ENCODE measurements around the gene TMEM178A. TPM values are rescaled to one million over a fixed set of nuclear protein-coding genes. Genes with fewer than 3 reads are reported as not detected.
"Not testable (repeated sequence)": the region's sequence is repeated elsewhere in the genome, so short reads cannot be mapped to it uniquely, and the experiment has no call there.

The TMEM178A gene
- total and polyA plus RNA-seq, 8 donors = 0.34 to 5.8 (median 0.80) TPM

DNA sequence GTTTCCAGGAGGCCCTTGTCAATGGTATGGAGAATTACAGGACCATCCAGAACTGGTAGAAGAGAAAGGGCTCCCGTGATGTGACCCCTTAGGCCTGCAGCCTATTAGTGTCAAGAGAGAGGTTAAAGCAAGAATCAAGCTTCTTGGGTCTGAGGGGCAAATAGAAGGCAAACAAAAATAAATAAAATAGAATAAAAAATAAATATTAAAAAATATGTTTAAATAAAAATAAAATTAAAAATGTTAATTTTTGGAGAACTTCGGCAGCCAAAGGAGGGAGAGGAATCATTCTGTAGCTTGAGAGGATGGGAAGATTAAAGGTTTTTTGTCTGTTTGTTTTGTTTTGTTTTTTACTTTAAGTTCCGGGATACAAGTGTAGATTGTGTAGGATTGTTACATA is 15.2 kb upstream of the TMEM178A start:
- DNase-seq (no peak), FAIRE-seq (no peak)

DNA sequence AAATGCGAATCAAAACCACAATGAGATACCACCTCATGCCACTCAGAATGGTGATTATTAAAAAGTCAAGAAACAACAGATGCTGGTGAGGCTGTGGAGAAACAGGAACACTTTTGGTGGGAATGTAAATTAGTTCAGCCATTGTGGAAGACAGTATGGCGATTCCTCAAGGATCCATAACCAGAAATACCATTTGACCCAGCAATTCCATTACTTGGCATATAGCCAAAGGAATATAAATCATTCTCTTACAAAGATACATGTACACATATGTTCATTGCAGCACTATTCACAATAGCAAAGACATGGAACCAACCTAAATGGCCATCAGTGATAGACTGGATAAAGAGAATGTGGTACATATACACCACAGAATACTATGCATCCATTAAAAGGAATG is 9.5 kb upstream of the TMEM178A start:
- H3K36me3 ChIP-seq; H3K4me3 ChIP-seq; H3K27me3 ChIP-seq; DNase-seq; H3K4me1 ChIP-seq; intact Hi-C loops (cut with DNase I); FAIRE-seq; ATAC-seq; H3K9me3 ChIP-seq; H3K27ac ChIP-seq: not testable (repeated sequence)
- WGBS, 2 donors = 91 to 96% methylated on average over 2 of the region's 2 CpGs

More for the DNA sequence above, 15.2 kb upstream of the TMEM178A start:
- Histone ChIP-seq H3K9me3 (no peaks in the 10 kb centered on the region), H3K4me3 (no peak overlapping the region), H3K27ac (no peak overlapping the region), H3K27me3 (no peaks in the 10 kb centered on the region), H3K4me1 (no peaks in the 10 kb centered on the region), H3K36me3 (no peaks in the 10 kb centered on the region)
- WGBS, 2 donors = 91 to 100% methylated on average over 3 of the region's 3 CpGs
- intact Hi-C loops (cut with DNase I) = no loop called here
- TF ChIP-seq, protein P1, sequence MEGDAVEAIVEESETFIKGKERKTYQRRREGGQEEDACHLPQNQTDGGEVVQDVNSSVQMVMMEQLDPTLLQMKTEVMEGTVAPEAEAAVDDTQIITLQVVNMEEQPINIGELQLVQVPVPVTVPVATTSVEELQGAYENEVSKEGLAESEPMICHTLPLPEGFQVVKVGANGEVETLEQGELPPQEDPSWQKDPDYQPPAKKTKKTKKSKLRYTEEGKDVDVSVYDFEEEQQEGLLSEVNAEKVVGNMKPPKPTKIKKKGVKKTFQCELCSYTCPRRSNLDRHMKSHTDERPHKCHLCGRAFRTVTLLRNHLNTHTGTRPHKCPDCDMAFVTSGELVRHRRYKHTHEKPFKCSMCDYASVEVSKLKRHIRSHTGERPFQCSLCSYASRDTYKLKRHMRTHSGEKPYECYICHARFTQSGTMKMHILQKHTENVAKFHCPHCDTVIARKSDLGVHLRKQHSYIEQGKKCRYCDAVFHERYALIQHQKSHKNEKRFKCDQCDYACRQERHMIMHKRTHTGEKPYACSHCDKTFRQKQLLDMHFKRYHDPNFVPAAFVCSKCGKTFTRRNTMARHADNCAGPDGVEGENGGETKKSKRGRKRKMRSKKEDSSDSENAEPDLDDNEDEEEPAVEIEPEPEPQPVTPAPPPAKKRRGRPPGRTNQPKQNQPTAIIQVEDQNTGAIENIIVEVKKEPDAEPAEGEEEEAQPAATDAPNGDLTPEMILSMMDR (IDR thresholded peaks at IDR 0.05) = no peak
- ATAC-seq = no peak

DNA sequence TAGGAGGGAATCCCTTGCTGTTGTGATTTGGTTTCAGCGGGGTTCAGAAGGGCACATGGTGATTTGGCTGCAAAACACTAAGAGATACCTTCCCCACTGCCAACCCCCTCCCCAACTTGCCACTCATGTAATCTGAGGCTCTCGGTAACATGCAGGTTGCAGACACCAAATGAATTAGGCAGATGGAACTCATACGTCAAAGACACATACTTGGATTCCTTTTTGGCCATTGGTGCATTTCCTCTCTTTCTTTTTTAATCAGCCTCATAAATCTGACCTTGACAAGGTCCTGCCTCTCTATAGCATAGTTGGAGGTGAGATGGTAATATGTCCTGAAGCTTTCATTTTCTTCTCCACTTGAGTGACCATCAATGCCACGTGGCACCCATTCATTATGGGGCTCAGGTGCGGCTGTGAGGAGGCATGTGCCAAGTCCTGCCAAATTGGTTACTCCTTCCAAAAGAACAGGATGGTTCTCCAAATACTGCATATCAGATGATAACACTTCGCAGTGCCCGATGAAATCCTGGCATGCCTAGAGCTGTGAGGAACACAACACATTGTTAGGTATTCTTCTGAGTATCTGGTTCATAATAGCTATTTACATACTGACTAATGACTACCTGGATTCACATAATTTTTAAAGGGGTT is 8.3 kb upstream of the TMEM178A start:
- no peak overlapping the region for H3K27ac ChIP-seq
- no peaks in the 10 kb centered on the region for H3K36me3 ChIP-seq
- FAIRE-seq (no peak), DNase-seq (no peak), ATAC-seq (no peak)
- no peaks in the 10 kb centered on the region for H3K27me3 ChIP-seq
- no peaks in the 10 kb centered on the region for H3K4me1 ChIP-seq
- intact Hi-C loops (cut with DNase I) = no loop called here
- H3K9me3 ChIP-seq = no peaks in the 10 kb centered on the region
- WGBS, 2 donors = 86 to 91% methylated on average over 7 of the region's 7 CpGs
- no peak overlapping the region for H3K4me3 ChIP-seq
- TF ChIP-seq, protein P1 (IDR thresholded peaks at IDR 0.05) = no peak

DNA sequence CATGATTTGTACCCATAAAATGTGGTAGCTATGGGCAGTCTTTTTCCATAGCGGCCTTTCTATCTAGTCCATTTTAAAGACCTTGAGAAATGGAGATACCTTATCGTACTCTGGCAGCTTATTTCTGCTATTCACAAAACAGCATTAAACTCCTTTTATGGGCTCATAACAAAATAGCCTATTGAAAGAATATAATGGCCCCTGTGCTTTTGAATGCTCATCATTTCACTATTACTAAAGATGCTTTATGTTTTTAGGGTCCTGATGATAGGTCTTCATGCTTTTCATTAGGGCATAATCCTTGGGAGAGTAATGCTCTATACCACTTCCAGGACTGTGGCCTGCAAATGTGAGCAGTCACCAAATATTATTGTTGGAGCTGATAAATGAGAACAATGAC is 7.3 kb upstream of the TMEM178A start:
- Histone ChIP-seq H3K4me1 (no peaks in the 10 kb centered on the region), H3K27me3 (no peaks in the 10 kb centered on the region), H3K4me3 (no peak overlapping the region), H3K9me3 (no peaks in the 10 kb centered on the region), H3K27ac (no peak overlapping the region), H3K36me3 (no peaks in the 10 kb centered on the region)
- intact Hi-C loops (cut with DNase I) = no loop called here
- FAIRE-seq = no peak
- DNase-seq = no peak
- ATAC-seq = no peak
- TF ChIP-seq, protein P1 (IDR thresholded peaks at IDR 0.05) = no peak
- WGBS, 2 donors = 44 to 47% methylated on average over 2 of the region's 2 CpGs

DNA sequence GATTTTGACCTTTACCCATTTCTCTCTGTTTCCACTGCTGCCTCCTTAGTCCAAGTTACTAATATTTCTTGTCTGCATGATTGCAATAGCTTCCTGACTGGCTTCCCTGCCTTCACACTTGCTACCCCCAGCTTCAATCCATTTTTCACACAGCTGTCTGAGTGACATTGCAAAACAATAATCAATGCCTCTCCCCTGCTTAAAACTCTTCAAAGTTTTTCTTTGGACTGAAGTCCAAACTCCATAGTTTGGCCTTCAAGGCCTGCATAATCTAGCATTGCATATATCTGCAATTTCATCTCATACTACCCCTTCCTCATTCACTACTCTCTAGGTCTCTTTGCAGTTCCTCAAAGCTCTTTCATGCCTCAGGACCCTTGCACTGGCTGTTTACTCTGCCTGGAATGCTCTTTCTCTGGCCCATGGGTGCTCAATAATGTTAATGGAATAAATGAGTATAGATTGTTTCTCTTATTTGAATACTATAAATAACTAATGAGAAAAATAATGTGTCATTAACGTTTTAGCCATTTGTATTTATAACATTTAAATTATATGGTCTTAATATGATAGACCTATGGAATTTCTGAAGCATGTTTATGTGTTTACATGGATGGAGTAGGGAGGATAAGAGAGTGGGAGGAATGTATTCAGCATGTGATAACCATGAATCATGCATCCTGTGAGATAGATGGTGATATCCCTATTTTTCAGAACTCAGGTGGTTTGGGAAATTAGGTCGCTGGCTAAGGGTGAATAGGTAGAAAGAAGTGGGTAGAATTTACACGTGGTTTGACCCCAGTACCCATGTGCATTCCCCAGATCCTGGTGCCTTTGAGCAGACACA is 5.7 kb upstream of the TMEM178A start:
- TF ChIP-seq, protein P1 (IDR thresholded peaks at IDR 0.05) = no peak
- H3K27me3 ChIP-seq = no peaks in the 10 kb centered on the region
- FAIRE-seq (no peak), DNase-seq (no peak), ATAC-seq (no peak)
- no peaks in the 10 kb centered on the region for H3K36me3 ChIP-seq
- intact Hi-C loops (cut with DNase I) = no loop called here
- H3K4me3 ChIP-seq = no peak overlapping the region
- no peaks in the 10 kb centered on the region for H3K4me1 ChIP-seq
- H3K9me3 ChIP-seq = no peaks in the 10 kb centered on the region
- H3K27ac ChIP-seq = no peak overlapping the region
- 77 to 82% methylated on average over 3 of the region's 3 CpGs for WGBS, 2 donors
